OCI-LY7 (cell line): ENCODE data around the gene SPAG16. TPM values are rescaled to one million over a fixed set of nuclear protein-coding genes. Genes with fewer than 3 reads are reported as not detected.
A peak's percentile ranks its signal among the peaks of the same experiment; 100 is the strongest.

ENCODE experiments used
- BruUV-seq: library from RNA; stranded (reverse); fragments of 400-500 nt; replicated peaks from 2 replicates; lab custom pipeline; 2021; lab: Mats Ljungman, UMichigan
- CTCF ChIA-PET: fragments of 300-600 bp; sonication (Branson Sonifier 250); formaldehyde crosslinking; loops from one replicate; lab custom pipeline; 2022; ENCODE audit warnings: antibody characterized with exemption; ENCODE audit not compliant: unreplicated experiment; lab: Charles Lee
- POLR2A ChIA-PET: fragments of 300-600 bp; sonication (Branson Sonifier 250); formaldehyde crosslinking; loops from one replicate; lab custom pipeline; 2022; ENCODE audit warnings: antibody characterized with exemption; lab: Charles Lee
- DNase-seq: peaks from one replicate; pipeline ENCODE4 v3.0.0-alpha.2; 2015; ENCODE audit warnings: low spot score
- H2AFZ ChIP-seq: fragments of 200-600 bp; sonication (generic), shearing (Covaris generic); 2 replicates; pipeline ENCODE4 v1.6.1; 2014; ENCODE audit warnings: mild to moderate bottlenecking, antibody characterized with exemption, low read length, moderate library complexity
- H3K27ac ChIP-seq: fragments of 200-600 bp; sonication (generic); 2 replicates; pipeline ENCODE4 v1.5.1; 2014; ENCODE audit warnings: mixed run types, low read depth, mild to moderate bottlenecking, moderate library complexity, low read length, inconsistent platforms; ENCODE audit not compliant: poor library complexity, severe bottlenecking
- H3K36me3 ChIP-seq: fragments of 200-600 bp; sonication (generic); 2 replicates; pipeline ENCODE4 v1.6.1; 2014; ENCODE audit warnings: mild to moderate bottlenecking, antibody characterized with exemption, low read length, moderate library complexity, mixed read lengths; ENCODE audit not compliant: insufficient read depth
- H3K4me1 ChIP-seq: fragments of 200-600 bp; sonication (generic); 2 replicates; pipeline ENCODE4 v1.5.1; 2014; ENCODE audit warnings: mild to moderate bottlenecking, low read length; ENCODE audit not compliant: insufficient read depth, poor library complexity, severe bottlenecking
- H3K4me2 ChIP-seq: fragments of 200-600 bp; sonication (generic); 2 replicates; pipeline ENCODE4 v1.6.1; 2014; ENCODE audit warnings: mild to moderate bottlenecking, low read length
- H3K4me3 ChIP-seq: fragments of 200-600 bp; sonication (generic); 2 replicates; pipeline ENCODE4 v1.5.1; 2014; ENCODE audit warnings: mild to moderate bottlenecking, low read depth, low read length; ENCODE audit not compliant: poor library complexity, severe bottlenecking
- H3K79me2 ChIP-seq: fragments of 200-600 bp; sonication (generic); 2 replicates; pipeline ENCODE4 v1.6.1; 2016; ENCODE audit warnings: low read depth, mild to moderate bottlenecking, low read length, moderate library complexity, mixed read lengths; ENCODE audit not compliant: insufficient read depth
- H3K9me2 ChIP-seq: fragments of 200-600 bp; sonication (generic); 2 replicates; pipeline ENCODE4 v1.6.1; 2016; ENCODE audit warnings: mild to moderate bottlenecking, low read length, mixed read lengths; ENCODE audit not compliant: insufficient read depth
- H3K9me3 ChIP-seq: fragments of 200-600 bp; sonication (generic); 2 replicates; pipeline ENCODE4 v1.6.1; 2014; ENCODE audit warnings: mild to moderate bottlenecking, mixed run types, low read length, mixed read lengths
- H4K20me1 ChIP-seq: fragments of 200-600 bp; sonication (generic); 2 replicates; pipeline ENCODE4 v1.6.1; 2014; ENCODE audit warnings: mild to moderate bottlenecking, antibody characterized with exemption, low read length, moderate library complexity, mixed read lengths; ENCODE audit not compliant: insufficient read depth
- CTCF ChIP-seq: fragments of 200-600 bp; sonication (generic); conservative IDR thresholded peaks from 2 replicates; pipeline ENCODE4 v1.5.1; 2014; ENCODE audit warnings: mild to moderate bottlenecking, antibody characterized with exemption, low read length, moderate library complexity, mixed read lengths
- EZH2phosphoT487 ChIP-seq: fragments of 200-600 bp; sonication (generic); IDR thresholded peaks from 2 replicates; pipeline ENCODE4 v1.6.1; 2018; ENCODE audit warnings: low read depth, borderline replicate concordance, mild to moderate bottlenecking, mixed run types, antibody characterized with exemption, low read length, moderate library complexity, mixed read lengths
- intact Hi-C: fragments of 100-400 bp; cut with micrococcal nuclease; formaldehyde crosslinking; loops from one replicate; pipeline ENCODE4 v1.10.0; 2022; ENCODE audit not compliant: unreplicated experiment
- total RNA-seq, 2 experiments: library from RNA; depleted of rRNA in 1 of 2; stranded (reverse); fragments of >200 nt in 1 of 2; shearing (Covaris generic) in 1 of 2; gene quantifications; 2 replicates each; pipeline ENCODE4 v1.2.3, GENCODE V29; 2014 to 2022

SPAG16 gene
- total RNA-seq, 2 experiments from 2014 or later: 22.1 to 24.2 TPM

- no peak overlapping the region for H3K27ac ChIP-seq
- H3K79me2 ChIP-seq: peaks cover 8% of the 10 kb centered on the region; the same call in 1 of the 2 replicates
- H3K9me2 ChIP-seq: no peaks in the 10 kb centered on the region
- H3K36me3 ChIP-seq: no peaks in the 10 kb centered on the region; the same call in 1 of the 2 replicates
- no peak overlapping the region for H3K4me3 ChIP-seq
- no peak overlapping the region for H2AFZ ChIP-seq
- DNase-seq: no peak
- CTCF ChIA-PET: no interaction called here
- no peaks in the 10 kb centered on the region for H3K9me3 ChIP-seq
- intact Hi-C loops: no loop called here
- H4K20me1 ChIP-seq: no peaks in the 10 kb centered on the region
- TF ChIP-seq EZH2phosphoT487 (no peak), CTCF (no peak)
- H3K4me1 ChIP-seq: peaks cover 23% of the 10 kb centered on the region
- POLR2A ChIA-PET: interaction anchor here (0.6 to 1.7 kb wide), 5 partner anchors 10 to 30 kb away, joined by 3 to 4 read pairs (median 3); no protein-coding TSS in a partner anchor
- H3K4me2 ChIP-seq: peak overlapping the region; percentile 81; the same call in 1 of the 2 replicates
- no TSS peak for BruUV-seq
Observed at GRCh38 chr2:213286161-213286560, 1.9 kb downstream of the SPAG16 start.

GRCh38 chr2:213288913-213289700 lies 4.8 kb downstream of the SPAG16 start:
- no TSS peak for BruUV-seq
- Histone ChIP-seq H3K9me2 (no peaks in the 10 kb centered on the region), H4K20me1 (no peaks in the 10 kb centered on the region), H3K9me3 (no peaks in the 10 kb centered on the region), H3K4me2 (no peak overlapping the region), H3K79me2 (peaks cover 8% of the 10 kb centered on the region; the same call in 1 of the 2 replicates), H3K4me1 (peaks cover 12% of the 10 kb centered on the region), H2AFZ (no peak overlapping the region), H3K27ac (no peak overlapping the region), H3K4me3 (no peak overlapping the region), H3K36me3 (no peaks in the 10 kb centered on the region; the same call in 1 of the 2 replicates)
- no peak for DNase-seq
- TF ChIP-seq EZH2phosphoT487 (no peak), CTCF (no peak)
- CTCF ChIA-PET: no interaction called here
- intact Hi-C loops: no loop called here
- POLR2A ChIA-PET: interaction anchor here (0.6 to 1.1 kb wide), 2 partner anchors 15 to 112 kb away, joined by 3 read pairs; no protein-coding TSS in a partner anchor
